Measurements from ENCODE around the gene PNPLA5.
"Not testable (repeated sequence)": the region's sequence is repeated elsewhere in the genome, so short reads cannot be mapped to it uniquely, and the experiment has no call there.

PNPLA5 gene

DNA sequence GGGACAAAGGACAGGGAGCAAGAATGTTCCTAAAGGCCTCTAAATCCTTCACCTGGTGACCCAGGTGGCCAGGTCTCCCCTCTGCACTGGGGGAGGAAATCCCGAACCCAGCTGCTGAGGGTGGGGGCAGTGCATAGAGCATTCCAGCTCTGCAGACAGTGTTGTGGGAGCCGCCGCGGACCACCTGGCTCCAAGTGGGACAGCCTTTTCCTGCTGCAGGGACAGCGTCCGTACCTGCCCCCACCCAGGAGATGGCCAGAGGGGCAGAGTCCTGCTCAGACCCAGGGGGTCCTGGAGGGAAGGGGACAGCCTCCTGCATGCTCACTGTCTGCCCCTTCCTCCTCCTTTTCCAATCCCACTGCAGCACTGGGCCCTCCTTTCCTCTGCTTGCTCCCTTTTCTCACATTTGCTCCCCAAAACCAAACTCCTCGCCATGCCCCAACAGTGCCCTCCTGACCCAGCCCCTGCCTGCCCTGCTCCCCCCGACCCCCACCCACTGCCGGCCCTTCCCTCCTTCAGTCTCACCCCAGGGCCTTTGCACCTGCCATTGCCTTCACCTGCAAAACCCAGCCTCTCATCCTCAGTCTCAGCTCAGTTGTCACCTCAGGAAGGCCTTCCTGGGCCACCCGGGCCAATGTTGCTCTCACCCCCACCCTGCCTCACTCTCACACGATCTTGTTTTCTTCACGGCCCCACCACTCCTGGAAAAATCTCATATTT lies 12.8 kb downstream of the PNPLA5 start:
- POLR2A ChIA-PET (ENCODE audit: low non-redundant PET), result no interaction called here
- TF ChIP-seq CTCF (conservative IDR thresholded peaks at IDR 0.05; ENCODE audit: low read depth), result no peak
- CTCF ChIA-PET, result interaction anchor here (0.8 kb wide), 1 partner anchor 66 kb away, joined by 3 read pairs; no protein-coding TSS in a partner anchor
- H3K27ac ChIP-seq, result no peak overlapping the region
- no peak for DNase-seq (ENCODE audit: low spot score)

DNA sequence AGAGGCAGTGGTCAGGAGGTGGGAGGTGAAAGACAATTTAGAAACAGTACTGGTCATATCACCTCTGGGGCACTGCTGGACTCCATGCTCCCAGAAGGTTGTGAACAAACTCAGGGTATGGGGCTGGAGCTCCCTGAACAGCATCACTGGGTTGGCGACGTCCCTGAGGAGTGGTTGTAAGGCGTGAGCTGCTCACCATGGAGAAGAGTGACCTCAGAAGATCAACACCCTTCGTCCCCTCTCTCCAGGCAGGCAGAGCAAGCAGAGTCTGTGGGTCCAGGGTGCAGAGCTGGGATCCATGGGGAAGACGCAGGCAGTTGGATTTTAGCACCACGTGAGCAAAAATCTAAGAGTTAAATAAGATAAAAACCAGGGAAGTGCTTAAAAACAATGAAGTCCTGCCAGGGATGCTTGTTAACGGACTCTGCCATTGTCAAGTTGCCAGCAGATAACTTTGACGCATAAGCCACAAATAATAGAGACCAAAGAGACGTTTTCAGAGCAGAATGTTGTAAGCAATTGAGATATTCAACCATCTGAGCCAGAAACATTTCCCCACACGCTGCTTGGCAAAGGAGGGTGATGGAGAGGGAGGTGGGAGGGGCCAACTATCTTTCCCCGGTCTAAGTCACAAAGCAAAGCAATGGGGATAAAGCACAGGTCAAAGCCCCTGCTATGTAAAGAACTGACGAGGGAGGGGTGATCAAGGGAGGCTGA lies 13.6 kb downstream of the PNPLA5 start:
- no peak for DNase-seq (ENCODE audit: low spot score)
- no peak for TF ChIP-seq CTCF (conservative IDR thresholded peaks at IDR 0.05; ENCODE audit: low read depth)
- POLR2A ChIA-PET (ENCODE audit: low non-redundant PET), result no interaction called here
- no peak overlapping the region for H3K27ac ChIP-seq
- CTCF ChIA-PET, result interaction anchor here (0.8 kb wide), 1 partner anchor 66 kb away, joined by 3 read pairs; no protein-coding TSS in a partner anchor

DNA sequence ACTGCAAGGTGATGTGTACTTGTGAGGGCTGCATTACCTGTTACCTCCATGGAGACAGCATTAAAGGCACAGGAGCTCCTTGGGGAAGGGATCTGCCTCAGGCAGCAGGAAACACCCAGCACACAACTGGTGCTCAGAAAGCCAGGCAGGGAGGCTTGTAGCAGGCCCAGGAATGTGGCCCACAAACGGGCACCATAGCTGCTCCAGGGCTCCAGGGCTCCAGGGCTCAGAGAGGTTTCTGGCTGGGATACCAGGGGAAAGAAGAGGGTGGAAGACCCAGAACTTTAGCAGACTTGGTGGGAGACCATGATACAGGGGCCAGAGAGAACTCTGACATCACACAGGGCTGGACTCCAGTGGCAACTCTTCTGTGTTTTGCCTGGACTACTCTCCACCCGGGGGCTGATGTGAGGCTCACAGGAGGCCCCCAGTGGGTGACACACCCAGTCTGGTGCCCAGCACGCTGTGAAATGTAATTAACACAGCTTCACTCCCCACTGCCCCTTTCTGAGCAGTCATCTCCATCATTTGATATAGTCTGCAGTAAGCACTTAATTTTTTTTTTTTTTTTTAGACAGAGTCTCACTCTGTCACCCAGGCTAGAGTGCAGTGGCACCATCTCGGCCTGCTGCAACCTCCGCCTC lies 14.8 kb downstream of the PNPLA5 start:
- TF ChIP-seq CTCF (conservative IDR thresholded peaks at IDR 0.05; ENCODE audit: low read depth), result no peak
- no peak overlapping the region for H3K27ac ChIP-seq
- POLR2A ChIA-PET (ENCODE audit: low non-redundant PET), result no interaction called here
- CTCF ChIA-PET, result interaction anchor here (0.7 kb wide), 1 partner anchor 25 kb away, joined by 3 read pairs; no protein-coding TSS in a partner anchor
- DNase-seq (ENCODE audit: low spot score), result no peak

- no peak for DNase-seq (ENCODE audit: low spot score)
- H3K27ac ChIP-seq, result no peak overlapping the region
- ChIA-PET CTCF (no interaction called here), POLR2A (ENCODE audit: low non-redundant PET) (no interaction called here)
- no peak for TF ChIP-seq CTCF (conservative IDR thresholded peaks at IDR 0.05; ENCODE audit: low read depth)
These were observed 22.0 kb downstream of the PNPLA5 start for GRCh38 chr22:43869799-43870198.

DNA sequence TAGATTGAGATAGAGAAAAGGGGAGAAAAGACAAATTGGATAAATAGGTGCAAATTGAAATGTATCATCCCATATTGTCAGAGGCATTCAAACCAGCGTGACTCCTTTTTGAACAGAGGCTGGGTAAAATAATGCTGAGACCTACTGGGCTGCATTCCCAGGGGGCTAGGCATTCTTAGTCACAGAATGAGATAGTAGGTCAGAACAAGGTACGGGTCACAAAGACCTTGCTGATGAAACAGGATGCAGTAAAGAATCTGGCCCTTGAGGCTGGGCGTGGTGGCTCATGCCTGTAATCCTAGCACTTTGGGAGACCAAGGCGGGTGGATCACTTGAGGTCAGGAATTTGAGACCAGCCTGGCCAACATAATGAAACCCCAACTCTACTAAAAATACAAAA lies 22.8 kb downstream of the PNPLA5 start:
- H3K27ac ChIP-seq; POLR2A ChIA-PET (ENCODE audit: low non-redundant PET); CTCF ChIA-PET; DNase-seq (ENCODE audit: low spot score): not testable (repeated sequence)

- H3K27ac ChIP-seq, result no peak overlapping the region
- DNase-seq (ENCODE audit: low spot score), result peak; percentile 36
- CTCF ChIA-PET, result interaction anchor here (1.4 kb wide), 1 partner anchor 30 kb away, joined by 3 read pairs; no protein-coding TSS in a partner anchor
- POLR2A ChIA-PET (ENCODE audit: low non-redundant PET), result no interaction called here
- no peak for TF ChIP-seq CTCF (conservative IDR thresholded peaks at IDR 0.05; ENCODE audit: low read depth)
These were observed 23.8 kb downstream of the PNPLA5 start for GRCh38 chr22:43867839-43868635.
